Endothelial cell (in vitro differentiated cells): ENCODE results near the gene GRAPL. TPM values are rescaled to one million over a fixed set of nuclear protein-coding genes. Genes with fewer than 3 reads are reported as not detected.
A peak's percentile ranks its signal among the peaks of the same experiment; 100 is the strongest.
"Not testable (repeated sequence)": the region's sequence is repeated elsewhere in the genome, so short reads cannot be mapped to it uniquely, and the experiment has no call there.

Experiments used
- DNase-seq: peaks from one replicate; pipeline ENCODE4 v3.0.0; 2021; ENCODE audit warnings: low spot score
- H3K27ac Mint-ChIP-seq: one replicate; pipeline ENCODE4 v1.8.0; 2021; ENCODE audit warnings: mixed read lengths, inconsistent platforms; ENCODE audit not compliant: unreplicated experiment
- H3K27me3 Mint-ChIP-seq: one replicate; pipeline ENCODE4 v1.8.0; 2021; ENCODE audit warnings: mild to moderate bottlenecking, moderate library complexity, mixed read lengths, inconsistent platforms; ENCODE audit not compliant: unreplicated experiment
- H3K36me3 Mint-ChIP-seq: one replicate; pipeline ENCODE4 v1.8.0; 2021; ENCODE audit warnings: mild to moderate bottlenecking, low read depth, mixed read lengths, inconsistent platforms; ENCODE audit not compliant: unreplicated experiment
- H3K4me1 Mint-ChIP-seq: one replicate; pipeline ENCODE4 v1.8.0; 2021; ENCODE audit warnings: mild to moderate bottlenecking, mixed read lengths, inconsistent platforms; ENCODE audit not compliant: unreplicated experiment
- H3K4me3 Mint-ChIP-seq: one replicate; pipeline ENCODE4 v1.8.0; 2021; ENCODE audit warnings: mild to moderate bottlenecking, mixed read lengths, inconsistent platforms; ENCODE audit not compliant: unreplicated experiment
- H3K9me3 Mint-ChIP-seq: one replicate; pipeline ENCODE4 v1.8.0; 2021; ENCODE audit warnings: mixed read lengths, inconsistent platforms; ENCODE audit not compliant: unreplicated experiment
- total RNA-seq: library from RNA; stranded (reverse); fragmentation: NEBNext Ultra II Directional; extraction: Animal tissue kit (Norgen Biotek cat#: 25700); gene quantifications from one replicate; pipeline ENCODE4 v1.2.1, GENCODE V29; 2021; ENCODE audit not compliant: unreplicated experiment

The GRAPL gene
- total RNA-seq, 1 donor from 2014 or later = 38.3 TPM

GRCh38 chr17:19162384-19163216 is 35.2 kb downstream of the GRAPL start:
- not testable (repeated sequence) for H3K27ac Mint-ChIP-seq, H3K9me3 Mint-ChIP-seq, H3K27me3 Mint-ChIP-seq, H3K4me3 Mint-ChIP-seq, DNase-seq, H3K36me3 Mint-ChIP-seq, H3K4me1 Mint-ChIP-seq

DNA sequence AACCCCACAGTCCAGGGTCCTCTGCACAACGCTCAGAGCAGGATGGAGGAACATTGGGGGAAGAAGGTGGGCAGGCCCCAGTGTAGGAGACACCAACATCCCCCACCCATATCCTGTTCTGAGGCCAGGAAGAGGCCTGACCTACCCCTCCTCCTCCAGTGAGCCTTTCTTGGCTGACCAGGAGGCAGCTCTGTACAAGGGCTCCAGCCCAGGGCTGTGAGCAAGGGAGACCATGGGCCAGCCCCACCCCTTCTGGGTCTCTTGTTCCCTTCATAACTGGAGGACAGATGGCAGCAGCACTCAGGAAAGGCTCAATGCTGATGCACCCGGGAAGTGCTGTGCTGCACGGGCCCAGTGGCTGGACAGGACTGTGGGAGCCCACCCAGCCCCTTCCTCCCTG is 47.0 kb downstream of the GRAPL start:
- not testable (repeated sequence) for H3K4me1 Mint-ChIP-seq, H3K9me3 Mint-ChIP-seq, DNase-seq, H3K36me3 Mint-ChIP-seq, H3K4me3 Mint-ChIP-seq, H3K27me3 Mint-ChIP-seq, H3K27ac Mint-ChIP-seq

DNA sequence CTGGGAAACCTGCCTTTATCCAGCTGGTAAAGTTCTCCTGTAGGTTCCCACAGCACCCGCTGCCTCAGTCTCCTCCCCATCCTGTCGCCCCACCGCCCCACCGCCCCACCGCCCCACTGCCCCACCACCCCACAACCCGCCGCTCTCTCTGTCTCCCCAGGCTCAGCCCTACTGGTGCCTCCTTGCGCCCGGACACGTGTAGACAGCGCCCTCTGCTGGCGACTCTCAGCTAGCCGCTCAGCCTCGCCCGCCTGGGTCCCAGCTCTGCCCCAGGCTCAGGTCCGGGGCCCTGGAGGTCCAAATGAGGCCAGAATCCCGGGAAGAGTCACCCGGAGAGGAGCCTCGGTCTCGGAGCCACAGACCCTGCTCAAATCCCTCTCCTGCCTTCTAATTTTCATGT is 48.0 kb downstream of the GRAPL start:
- H3K4me1 Mint-ChIP-seq, DNase-seq, H3K27ac Mint-ChIP-seq, H3K36me3 Mint-ChIP-seq, H3K9me3 Mint-ChIP-seq, H3K4me3 Mint-ChIP-seq, H3K27me3 Mint-ChIP-seq: not testable (repeated sequence)

- H3K9me3 Mint-ChIP-seq, H3K27ac Mint-ChIP-seq, H3K36me3 Mint-ChIP-seq: not testable (repeated sequence)
These were observed 53.9 kb downstream of the GRAPL start for GRCh38 chr17:19181040-19181875.

DNA sequence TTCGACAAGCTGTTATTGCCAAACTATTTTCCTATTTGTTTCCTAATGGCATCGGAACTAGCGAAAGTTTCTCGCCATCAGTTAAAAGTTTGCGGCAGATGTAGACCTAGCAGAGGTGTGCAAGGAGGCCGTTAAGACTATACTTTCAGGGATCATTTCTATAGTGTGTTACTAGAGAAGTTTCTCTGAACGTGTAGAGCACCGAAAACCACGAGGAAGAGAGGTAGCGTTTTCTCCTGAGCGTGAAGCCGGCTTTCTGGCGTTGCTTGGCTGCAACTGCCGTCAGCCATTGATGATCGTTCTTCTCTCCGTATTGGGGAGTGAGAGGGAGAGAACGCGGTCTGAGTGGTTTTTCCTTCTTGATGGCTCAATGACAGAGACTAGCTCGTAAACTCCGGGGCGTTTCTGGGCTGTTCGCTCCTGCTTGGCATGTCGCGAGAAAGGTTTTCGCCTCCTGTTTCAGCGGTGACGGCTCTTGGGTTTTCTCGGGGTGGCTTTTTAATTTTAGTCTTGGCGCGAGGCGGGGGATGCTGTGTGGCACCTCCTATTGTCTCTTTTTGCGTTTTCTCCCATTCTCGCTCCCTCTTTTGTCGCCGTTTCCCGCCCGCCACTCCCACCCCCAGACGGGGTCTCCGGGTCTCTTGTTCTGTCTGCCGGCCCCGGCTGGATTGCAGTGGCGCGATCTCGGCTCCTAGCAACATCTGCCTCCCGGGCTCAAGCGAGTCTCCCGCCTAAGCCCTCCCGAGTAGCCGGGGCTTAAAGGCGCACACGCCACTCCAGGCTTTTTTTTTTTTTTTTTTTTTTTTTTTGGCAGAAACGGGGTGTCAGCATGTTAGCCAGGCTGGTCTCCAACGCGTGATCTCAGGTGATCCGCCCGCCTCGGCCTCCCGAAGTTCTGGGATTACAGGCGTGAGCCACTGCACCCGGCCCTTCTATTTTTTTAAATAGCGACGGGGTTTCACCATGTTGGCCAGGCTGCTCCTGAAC is 60.8 kb downstream of the GRAPL start:
- DNase-seq, H3K4me3 Mint-ChIP-seq: not testable (repeated sequence)

More at GRCh38 chr17:19181040-19181875, 53.9 kb downstream of the GRAPL start:
- not testable (repeated sequence) for H3K27me3 Mint-ChIP-seq, DNase-seq, H3K4me1 Mint-ChIP-seq, H3K4me3 Mint-ChIP-seq

DNA sequence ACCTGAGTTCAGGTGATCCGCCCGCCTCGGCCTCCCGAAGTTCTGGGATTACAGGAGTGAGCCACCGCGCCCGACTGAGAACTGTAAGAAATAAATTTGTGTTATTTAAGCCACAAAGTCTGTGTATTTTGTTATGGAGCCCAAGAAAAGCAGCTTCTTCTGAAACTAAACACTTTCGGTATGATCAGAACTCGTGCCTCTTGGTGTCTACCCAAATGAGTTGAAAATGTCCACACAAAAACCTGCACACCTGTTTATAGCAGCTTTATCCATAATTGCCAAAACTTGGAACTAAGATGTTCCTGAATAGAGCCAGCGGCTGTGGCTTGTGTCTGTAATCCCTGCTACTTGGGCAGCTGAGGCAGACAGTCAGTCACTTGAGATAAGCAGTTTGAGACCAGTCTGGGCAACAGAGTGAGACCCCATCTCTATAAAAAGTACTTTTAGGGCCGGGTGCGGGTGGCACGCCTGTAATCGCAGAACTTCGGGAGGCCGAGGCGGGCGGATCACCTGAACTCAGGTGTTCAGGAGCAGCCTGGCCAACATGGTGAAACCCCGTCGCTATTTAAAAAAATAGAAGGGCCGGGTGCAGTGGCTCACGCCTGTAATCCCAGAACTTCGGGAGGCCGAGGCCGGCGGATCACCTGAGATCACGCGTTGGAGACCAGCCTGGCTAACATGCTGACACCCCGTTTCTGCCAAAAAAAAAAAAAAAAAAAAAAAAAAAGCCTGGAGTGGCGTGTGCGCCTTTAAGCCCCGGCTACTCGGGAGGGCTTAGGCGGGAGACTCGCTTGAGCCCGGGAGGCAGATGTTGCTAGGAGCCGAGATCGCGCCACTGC is 61.7 kb downstream of the GRAPL start:
- not testable (repeated sequence) for H3K4me3 Mint-ChIP-seq, DNase-seq, H3K9me3 Mint-ChIP-seq, H3K27me3 Mint-ChIP-seq, H3K36me3 Mint-ChIP-seq, H3K27ac Mint-ChIP-seq, H3K4me1 Mint-ChIP-seq

More for the DNA sequence above, 60.8 kb downstream of the GRAPL start:
- not testable (repeated sequence) for H3K4me1 Mint-ChIP-seq, H3K36me3 Mint-ChIP-seq, H3K27me3 Mint-ChIP-seq, H3K27ac Mint-ChIP-seq, H3K9me3 Mint-ChIP-seq

GRCh38 chr17:19189781-19190405 is 62.5 kb downstream of the GRAPL start:
- H3K27ac Mint-ChIP-seq, H3K4me1 Mint-ChIP-seq, H3K9me3 Mint-ChIP-seq: not testable (repeated sequence)

GRCh38 chr17:19196382-19197204 is 69.2 kb downstream of the GRAPL start:
- peak; percentile 2 for DNase-seq

More at GRCh38 chr17:19189781-19190405, 62.5 kb downstream of the GRAPL start:
- not testable (repeated sequence) for H3K36me3 Mint-ChIP-seq, H3K27me3 Mint-ChIP-seq, H3K4me3 Mint-ChIP-seq, DNase-seq

GRCh38 chr17:19202448-19202847 is 75.1 kb downstream of the GRAPL start:
- H3K27me3 Mint-ChIP-seq, H3K4me1 Mint-ChIP-seq, H3K27ac Mint-ChIP-seq, H3K36me3 Mint-ChIP-seq, H3K4me3 Mint-ChIP-seq, H3K9me3 Mint-ChIP-seq, DNase-seq: not testable (repeated sequence)

More at GRCh38 chr17:19196382-19197204, 69.2 kb downstream of the GRAPL start:
- not testable (repeated sequence) for H3K4me3 Mint-ChIP-seq, H3K36me3 Mint-ChIP-seq, H3K9me3 Mint-ChIP-seq, H3K27me3 Mint-ChIP-seq, H3K27ac Mint-ChIP-seq, H3K4me1 Mint-ChIP-seq

DNA sequence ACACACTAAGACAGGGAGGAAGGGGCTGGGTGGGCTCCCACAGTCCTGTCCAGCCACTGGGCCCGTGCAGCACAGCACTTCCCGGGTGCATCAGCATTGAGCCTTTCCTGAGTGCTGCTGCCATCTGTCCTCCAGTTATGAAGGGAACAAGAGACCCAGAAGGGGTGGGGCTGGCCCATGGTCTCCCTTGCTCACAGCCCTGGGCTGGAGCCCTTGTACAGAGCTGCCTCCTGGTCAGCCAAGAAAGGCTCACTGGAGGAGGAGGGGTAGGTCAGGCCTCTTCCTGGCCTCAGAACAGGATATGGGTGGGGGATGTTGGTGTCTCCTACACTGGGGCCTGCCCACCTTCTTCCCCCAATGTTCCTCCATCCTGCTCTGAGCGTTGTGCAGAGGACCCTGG is 76.0 kb downstream of the GRAPL start:
- not testable (repeated sequence) for H3K4me3 Mint-ChIP-seq, H3K9me3 Mint-ChIP-seq, H3K27me3 Mint-ChIP-seq, H3K36me3 Mint-ChIP-seq, H3K4me1 Mint-ChIP-seq, DNase-seq, H3K27ac Mint-ChIP-seq
